Fibroblast of peridontal ligament (primary cell): ENCODE results near the gene MEIS1.

Source experiments
- DNase-seq: peaks from one replicate; pipeline ENCODE4 v3.0.0-alpha.2; 2010; ENCODE audit errors: extremely low read depth

Gene MEIS1

GRCh38 chr2:66580166-66581049 is 145.5 kb downstream of the MEIS1 start:
- no peak for DNase-seq

- no peak for DNase-seq
These were observed 146.6 kb downstream of the MEIS1 start for GRCh38 chr2:66581339-66582103.

GRCh38 chr2:66582104-66582986 is 147.4 kb downstream of the MEIS1 start:
- no peak for DNase-seq

- no peak for DNase-seq
These were observed 148.3 kb downstream of the MEIS1 start for GRCh38 chr2:66582987-66583880.

- no peak for DNase-seq
These were observed 149.0 kb downstream of the MEIS1 start for GRCh38 chr2:66583881-66584280.

GRCh38 chr2:66585587-66585986 is 150.7 kb downstream of the MEIS1 start:
- DNase-seq: no peak

- no peak for DNase-seq
These were observed 152.3 kb downstream of the MEIS1 start for GRCh38 chr2:66587216-66587615.

- DNase-seq: no peak
These were observed 159.1 kb downstream of the MEIS1 start for GRCh38 chr2:66594001-66594400.

GRCh38 chr2:66595556-66595955 is 160.6 kb downstream of the MEIS1 start:
- DNase-seq: no peak

- no peak for DNase-seq
These were observed 161.3 kb downstream of the MEIS1 start for GRCh38 chr2:66596256-66596655.

- no peak for DNase-seq
These were observed 166.7 kb downstream of the MEIS1 start for GRCh38 chr2:66601624-66602023.

- DNase-seq: no peak
These were observed 167.4 kb downstream of the MEIS1 start for GRCh38 chr2:66602341-66602740.

GRCh38 chr2:66604326-66604725 is 169.4 kb downstream of the MEIS1 start:
- DNase-seq: no peak

GRCh38 chr2:66604976-66605375 is 170.1 kb downstream of the MEIS1 start:
- no peak for DNase-seq

GRCh38 chr2:66607152-66607551 is 172.2 kb downstream of the MEIS1 start:
- no peak for DNase-seq
